ENCODE data around the gene TOR3A. TPM values are rescaled to one million over a fixed set of nuclear protein-coding genes. Genes with fewer than 3 reads are reported as not detected.

TOR3A gene
- total and polyA plus RNA-seq, 10 of the 15 experiments (the other 5 are each of a cell fraction or from before 2014, with no cell fraction given) = 8.6 to 87.9 (median 46.3) TPM

DNA sequence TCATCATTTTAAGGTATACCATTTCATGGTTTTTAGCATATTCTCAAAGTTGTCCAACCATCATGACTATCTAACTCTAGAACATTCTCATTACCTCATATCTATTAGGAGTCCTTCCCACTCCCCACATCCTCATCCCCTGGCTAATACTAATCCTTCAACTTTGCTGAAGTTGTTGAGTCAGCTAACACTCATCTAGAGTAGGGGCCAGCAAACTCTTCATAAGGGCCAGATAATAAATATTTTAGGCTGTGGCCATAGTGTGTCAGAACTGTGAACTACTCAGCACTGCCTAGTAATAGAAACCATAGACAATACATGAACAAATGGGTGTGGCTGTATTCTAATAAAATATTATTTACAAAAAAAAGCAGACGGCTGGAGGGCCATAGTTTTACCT lies 43.0 kb downstream of the TOR3A start:
- in situ Hi-C loops (cut with MboI) = loop anchor here (5.0 kb wide), 1 partner anchor 242 kb away; the partner anchor contains the start of gene AXDND1
- ChIA-PET POLR2A (no interaction called here), RAD21 (ENCODE audit: unreplicated experiment) (no interaction called here), CTCF (interaction anchor here (2.0 kb wide), 1 partner anchor 69 kb away, joined by 9 read pairs; no protein-coding TSS in a partner anchor), SMC1A (ENCODE audit: uncharacterized antibody, unreplicated experiment) (interaction anchor here (0.6 to 2.6 kb wide), 4 partner anchors 42 to 391 kb away, joined by 3 to 9 read pairs (median 4); partner anchors contain the start of genes SOAT1 and TOR3A)
- Histone ChIP-seq H3K4me1 (ENCODE audit: control insufficient read depth, insufficient read depth, low read length) (peaks cover 2% of the 10 kb centered on the region), H4K20me1 (ENCODE audit: control insufficient read depth, insufficient read depth) (no peaks in the 10 kb centered on the region), H3K27me3 (replicated peaks in 1 of 2; ENCODE audit: control insufficient read depth in 2 of 2, insufficient read depth in 2 of 2, low read length in 1 of 2) (no peaks in the 10 kb centered on the region), H3K4me3 (no peak overlapping the region), H3K9me3 (replicated peaks; ENCODE audit: control insufficient read depth, insufficient read depth, low read length) (no peaks in the 10 kb centered on the region), H3K36me3 (ENCODE audit: control insufficient read depth in 2 of 2, insufficient read depth in 2 of 2, low read length in 1 of 2) (peaks cover 0 to 2% of the 10 kb centered on the region in 2 experiments; a peak in 2 of 4 replicates), H3K4me2 (ENCODE audit: control insufficient read depth, insufficient read depth) (no peak overlapping the region), H2AFZ (ENCODE audit: control insufficient read depth, low read depth, low read length) (no peak overlapping the region), H3K9ac (ENCODE audit: control insufficient read depth, insufficient read depth, low read length) (no peak overlapping the region), H3K79me2 (ENCODE audit: control insufficient read depth, insufficient read depth, low read length) (no peaks in the 10 kb centered on the region), H3K27ac (ENCODE audit: control insufficient read depth, insufficient read depth) (no peak overlapping the region)
- ATAC-seq = no peak
- no TSS peak for BruUV-seq (replicated peaks)
- TF ChIP-seq ZZZ3 (IDR thresholded peaks at IDR 0.05; ENCODE audit: control insufficient read depth, insufficient read length, low read depth) (no peak), TAF1 (IDR thresholded peaks at IDR 0.05; ENCODE audit: borderline replicate concordance, low read depth, low read length) (no peak), NR2C2 (IDR thresholded peaks at IDR 0.05; ENCODE audit: borderline replicate concordance, control insufficient read depth, insufficient read length, low read depth) (no peak), HDGF (IDR thresholded peaks at IDR 0.05) (no peak), STAT1 (conservative IDR thresholded peaks at IDR 0.05) (no peak), RAD21 (IDR thresholded peaks at IDR 0.05; ENCODE audit: insufficient read depth, low read depth, low read length) (no peak), SRF (IDR thresholded peaks at IDR 0.05; ENCODE audit: low read depth in 2 of 2, low read length in 2 of 2) (no peak), ZNF384 (IDR thresholded peaks at IDR 0.05; ENCODE audit: borderline replicate concordance, low read depth, low read length) (no peak), SPI1 (IDR thresholded peaks at IDR 0.05; ENCODE audit: borderline replicate concordance, insufficient read depth, low read depth, low read length) (no peak), MYC (IDR thresholded peaks at IDR 0.05; ENCODE audit: insufficient read depth, insufficient read length, insufficient replicate concordance, low read length, severe bottlenecking) (no peak)
- FAIRE-seq = no peak
- intact Hi-C loops (cut with micrococcal nuclease; ENCODE audit: unreplicated experiment) = no loop called here
- WGBS (ENCODE audit: insufficient coverage, insufficient replicate concordance, low lambda C conversion rate, missing lambda C conversion rate) = 96% methylated on average over 1 of the region's 1 CpG
- no peak for DNase-seq (ENCODE audit: low read depth, low spot score)
